Right ventricle myocardium inferior (tissue), 1 donor: ENCODE results near the gene GHRL. TPM values are rescaled to one million over a fixed set of nuclear protein-coding genes. Genes with fewer than 3 reads are reported as not detected.
A peak's percentile ranks its signal among the peaks of the same experiment; 100 is the strongest.

ENCODE experiments used
- ATAC-seq: fragments of 200-7000 bp; cut with Tn5 transposase; one replicate; pipeline ENCODE4 v1.9.1; 2020; ENCODE audit warnings: mild to moderate bottlenecking, moderate library complexity
- DNase-seq: peaks from one replicate; pipeline ENCODE4 v3.0.0; 2021; ENCODE audit errors: missing footprints
- intact Hi-C: fragments of 100-400 bp; cut with DNase I; formaldehyde crosslinking; loops from one replicate; pipeline ENCODE4 v1.11.0; 2022
- total RNA-seq: library from RNA; stranded (reverse); fragmentation: NEBNext Ultra II Directional; extraction: Animal tissue kit (Norgen Biotek cat#: 25700); gene quantifications from one replicate; pipeline ENCODE4 v1.2.1, GENCODE V29; 2021
- donor health status: DM: no; HTN: yes; CAD: no; lungs with severe emphysema.

Gene GHRL
- total RNA-seq, 1 donor from 2014 or later: 0.30 TPM

DNA sequence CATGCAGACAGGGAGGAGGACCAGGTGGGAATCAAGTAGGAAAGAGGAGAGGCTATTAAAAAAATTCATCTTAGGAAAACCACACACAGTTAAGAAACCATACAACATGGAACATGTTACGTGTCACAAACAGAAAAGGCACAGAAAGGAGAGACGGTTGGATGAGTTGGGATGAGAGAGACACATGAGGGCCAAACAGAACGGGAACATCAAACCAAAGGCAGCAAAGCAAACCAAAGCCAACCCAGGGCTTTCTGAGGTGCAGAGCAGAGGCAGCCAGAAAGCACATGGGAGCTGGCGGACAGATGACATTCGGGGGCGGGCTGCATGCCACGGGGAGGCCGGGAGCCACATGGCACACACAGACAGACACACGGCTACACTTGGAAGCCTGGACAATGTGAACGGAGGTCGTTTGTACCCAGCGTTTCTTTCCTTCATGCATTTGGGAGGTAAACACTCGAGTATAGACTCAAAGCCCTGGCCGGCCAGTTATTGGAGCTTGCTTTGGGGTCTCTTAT, 36.8 kb upstream of the GHRL start:
- intact Hi-C loops: no loop called here
- ATAC-seq: no peak
- no peak for DNase-seq

DNA sequence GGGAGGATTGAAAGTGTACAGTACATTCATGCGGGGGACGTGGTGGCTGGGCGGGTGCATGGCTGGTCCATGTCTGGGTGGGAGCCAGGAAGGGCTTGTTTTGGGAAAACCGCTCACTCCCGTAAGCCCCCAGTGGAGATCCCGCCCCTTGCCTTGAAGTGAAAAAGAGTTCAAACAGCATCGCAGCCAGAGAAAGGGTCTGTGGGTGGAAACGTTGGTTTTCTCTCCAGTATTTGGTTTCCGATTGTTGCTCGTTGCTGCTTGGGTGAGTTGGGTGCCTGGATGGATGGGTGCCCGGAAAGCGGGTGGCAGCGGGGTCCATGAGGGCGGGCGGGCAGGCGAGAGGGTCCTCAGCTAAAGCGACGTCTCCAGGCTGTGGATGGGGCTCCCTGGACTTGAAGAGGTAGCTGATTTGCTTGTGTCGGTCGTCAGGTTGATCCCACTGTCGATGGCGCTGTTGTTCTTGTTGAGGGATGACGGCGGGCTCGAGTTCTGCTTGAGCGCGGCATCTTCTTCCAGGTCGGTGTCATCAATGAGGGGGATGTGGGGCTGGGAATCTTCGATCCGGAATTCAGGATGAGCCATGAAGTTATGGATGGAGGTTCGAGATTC, 35.8 kb upstream of the GHRL start:
- DNase-seq (peak; percentile 41), ATAC-seq (no peak)
- intact Hi-C loops: no loop called here

DNA sequence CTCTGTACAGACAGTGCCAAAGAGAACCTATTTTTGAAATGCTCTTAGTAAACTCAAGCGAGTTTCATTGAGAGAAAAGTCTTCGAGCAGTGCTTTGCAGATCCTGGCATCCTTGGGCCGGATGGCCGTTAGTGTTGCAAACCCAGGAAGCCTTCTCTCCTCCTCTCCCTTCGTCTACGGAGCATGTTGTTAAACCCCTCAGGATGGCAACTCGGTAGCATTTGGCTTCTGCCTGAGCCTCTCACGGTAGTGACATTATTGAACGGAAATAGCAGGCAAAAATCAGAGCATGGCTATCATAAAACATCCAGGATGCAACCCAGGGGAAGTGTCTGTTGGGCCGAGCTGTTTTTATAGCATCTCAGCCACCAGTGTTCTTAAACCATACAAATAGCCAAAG, 34.8 kb upstream of the GHRL start:
- DNase-seq (no peak), ATAC-seq (no peak)
- intact Hi-C loops: no loop called here

DNA sequence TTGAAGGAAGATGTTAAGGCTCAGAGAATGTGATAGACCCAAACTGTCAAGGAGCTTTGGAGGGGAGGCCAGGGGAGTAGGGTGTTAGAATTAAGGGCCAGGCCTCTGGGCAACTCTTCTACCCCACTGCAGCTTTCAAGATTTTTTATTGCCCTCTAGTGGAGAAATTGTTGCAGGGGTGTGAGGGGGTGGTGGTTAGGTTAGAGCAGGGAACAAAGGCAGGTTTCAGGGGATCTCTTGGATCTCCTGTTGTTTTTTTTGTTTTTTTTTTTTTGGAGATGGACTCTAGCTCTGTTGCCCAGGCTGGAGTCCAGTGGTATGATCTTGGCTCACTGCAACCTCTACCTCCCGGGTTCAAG, 29.6 kb upstream of the GHRL start:
- no peak for DNase-seq
- no peak for ATAC-seq
- intact Hi-C loops: no loop called here

DNA sequence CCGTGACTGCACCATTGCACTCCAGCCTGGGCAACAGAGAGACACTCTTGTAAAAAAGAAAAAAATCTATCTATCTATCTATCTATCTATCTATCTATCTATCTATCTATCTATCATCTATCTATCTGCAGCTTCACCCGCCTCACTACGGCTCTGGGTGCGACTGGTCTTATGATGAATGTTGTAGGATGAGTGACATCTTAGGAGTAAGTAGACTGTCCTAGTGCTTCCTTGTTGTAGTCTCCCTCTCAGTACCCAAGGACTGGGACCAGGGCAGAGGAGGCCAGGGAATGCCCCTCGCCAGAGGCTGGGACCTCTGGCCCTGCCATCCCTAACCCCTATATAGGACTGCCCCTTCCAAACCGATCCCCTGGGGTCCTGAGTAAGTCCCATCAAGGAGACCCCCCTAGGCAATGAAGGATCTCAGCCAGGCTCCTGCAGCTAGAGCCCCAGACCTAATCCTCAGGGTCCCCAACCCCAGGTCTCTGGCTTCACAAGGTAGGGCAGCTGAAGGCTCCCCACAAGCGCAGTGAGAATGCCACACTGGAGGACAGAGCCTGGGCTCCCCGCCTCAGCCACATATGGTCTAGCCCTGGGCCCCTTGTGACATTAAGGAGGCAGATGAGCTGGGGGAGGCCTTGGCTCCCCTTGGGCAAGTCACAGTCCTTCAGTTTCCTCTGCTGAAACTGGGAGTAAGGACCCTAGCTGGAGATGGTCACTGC, 29.0 kb upstream of the GHRL start:
- DNase-seq (peak; percentile 60), ATAC-seq (no peak)
- intact Hi-C loops: no loop called here

DNA sequence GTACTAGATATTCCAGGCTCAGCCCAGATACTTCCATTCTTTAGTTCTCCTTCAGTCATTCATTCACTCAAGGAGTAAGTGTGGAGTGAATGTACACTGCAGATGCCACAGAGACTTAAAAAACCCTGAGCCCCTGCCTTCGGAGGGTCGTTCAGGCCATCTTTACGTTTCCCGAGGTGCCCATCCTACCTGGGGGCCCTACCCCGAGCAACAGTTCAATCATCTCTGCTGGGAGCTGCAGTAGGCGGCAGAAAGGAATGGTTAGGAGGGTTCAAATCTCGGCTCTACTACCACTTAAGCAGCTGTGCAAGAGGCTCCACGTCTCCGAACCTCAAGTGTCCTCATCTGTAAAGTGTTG, 27.6 kb upstream of the GHRL start:
- ATAC-seq (no peak), DNase-seq (peak; percentile 23)
- intact Hi-C loops: no loop called here

DNA sequence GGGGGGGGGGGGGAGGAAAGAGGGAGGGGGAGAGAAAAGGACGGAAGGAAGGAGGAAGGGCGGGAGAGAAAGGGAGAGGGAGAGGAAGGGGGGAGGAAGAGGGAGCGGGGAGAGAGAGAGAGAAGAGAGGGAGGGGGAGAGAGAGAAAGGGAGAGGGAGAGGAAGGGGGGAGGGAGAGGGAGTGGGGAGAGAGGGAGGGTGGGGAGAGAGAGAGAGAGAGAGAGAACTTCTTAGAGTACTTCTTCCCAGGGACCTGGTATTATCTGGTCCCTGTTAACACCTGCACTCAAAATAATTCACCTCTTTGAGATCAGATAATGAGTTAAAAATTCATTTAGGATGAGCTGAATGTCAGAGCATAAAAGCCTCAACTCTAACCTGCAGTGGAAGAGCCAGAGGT, 27.1 kb upstream of the GHRL start:
- intact Hi-C loops: no loop called here
- DNase-seq (no peak), ATAC-seq (no peak)

DNA sequence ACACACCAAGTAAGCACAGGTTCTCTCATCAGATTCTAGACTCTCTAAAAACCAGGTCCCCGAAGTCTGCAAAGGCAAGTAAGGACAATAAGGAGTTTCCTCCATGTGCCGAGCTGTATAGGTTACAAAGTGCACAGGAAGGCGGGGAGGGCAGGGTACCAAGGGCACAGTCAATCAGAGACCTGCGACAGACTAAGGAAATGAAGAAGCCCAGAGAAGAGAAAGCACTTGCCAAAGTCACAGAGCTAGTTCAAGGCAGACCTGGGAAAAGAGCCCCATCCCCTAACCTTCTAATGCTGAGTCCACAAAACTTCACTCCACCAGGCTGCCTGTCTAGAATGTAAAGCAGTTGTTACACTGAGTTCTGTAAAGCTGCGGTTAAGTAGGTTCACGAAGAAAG, 26.5 kb upstream of the GHRL start:
- ATAC-seq (no peak), DNase-seq (no peak)
- intact Hi-C loops: no loop called here

DNA sequence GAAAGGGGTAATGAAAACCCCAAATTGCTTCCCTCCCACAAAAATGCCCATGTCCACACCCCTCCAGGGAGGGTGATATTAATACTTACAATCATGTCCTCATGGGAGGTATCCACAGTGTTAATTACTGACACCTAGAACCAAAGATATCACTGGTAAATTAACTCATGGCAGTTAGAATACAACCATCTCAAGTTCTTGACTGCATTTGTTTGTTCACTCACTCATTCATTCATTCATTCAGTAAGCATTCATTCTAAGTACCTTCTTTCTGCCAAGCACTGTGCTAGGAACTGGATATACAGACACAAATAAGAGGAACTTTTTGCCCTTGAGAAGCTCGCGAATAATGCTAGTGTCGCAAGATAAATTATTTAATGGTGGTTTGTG, 25.2 kb upstream of the GHRL start:
- ATAC-seq (no peak), DNase-seq (no peak)
- intact Hi-C loops: no loop called here

DNA sequence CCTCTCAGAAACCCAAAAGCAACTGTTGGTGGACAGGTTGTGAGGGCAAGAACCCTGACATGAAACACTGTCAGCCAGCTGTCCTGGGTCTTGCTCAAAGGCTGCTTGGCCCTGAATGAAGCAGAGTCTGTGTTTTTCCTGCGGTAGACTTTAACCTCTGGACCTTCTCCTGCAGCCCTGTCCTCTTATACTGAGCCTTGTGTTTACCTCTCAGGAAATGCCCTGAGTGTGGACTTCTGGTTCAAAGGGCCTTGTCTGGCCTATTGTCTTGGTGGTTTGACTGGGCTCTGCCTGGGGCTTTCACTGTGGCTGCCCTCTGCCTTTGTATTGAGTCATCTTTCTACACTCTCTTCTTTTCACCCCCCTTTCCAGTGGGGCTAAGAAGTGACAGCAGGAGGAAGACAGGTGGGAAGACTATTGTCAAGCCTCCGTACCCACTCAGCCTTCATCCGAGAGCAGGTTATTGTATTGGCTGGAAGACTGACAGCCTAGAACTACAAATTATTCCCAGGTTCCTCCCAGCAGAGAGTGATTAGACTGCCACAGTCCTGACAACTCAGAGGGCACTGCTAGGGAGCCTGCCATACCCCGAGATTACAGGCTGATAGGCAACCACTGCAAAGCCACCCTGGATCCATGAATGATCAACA, 24.7 kb upstream of the GHRL start:
- DNase-seq (no peak), ATAC-seq (no peak)
- intact Hi-C loops: no loop called here

DNA sequence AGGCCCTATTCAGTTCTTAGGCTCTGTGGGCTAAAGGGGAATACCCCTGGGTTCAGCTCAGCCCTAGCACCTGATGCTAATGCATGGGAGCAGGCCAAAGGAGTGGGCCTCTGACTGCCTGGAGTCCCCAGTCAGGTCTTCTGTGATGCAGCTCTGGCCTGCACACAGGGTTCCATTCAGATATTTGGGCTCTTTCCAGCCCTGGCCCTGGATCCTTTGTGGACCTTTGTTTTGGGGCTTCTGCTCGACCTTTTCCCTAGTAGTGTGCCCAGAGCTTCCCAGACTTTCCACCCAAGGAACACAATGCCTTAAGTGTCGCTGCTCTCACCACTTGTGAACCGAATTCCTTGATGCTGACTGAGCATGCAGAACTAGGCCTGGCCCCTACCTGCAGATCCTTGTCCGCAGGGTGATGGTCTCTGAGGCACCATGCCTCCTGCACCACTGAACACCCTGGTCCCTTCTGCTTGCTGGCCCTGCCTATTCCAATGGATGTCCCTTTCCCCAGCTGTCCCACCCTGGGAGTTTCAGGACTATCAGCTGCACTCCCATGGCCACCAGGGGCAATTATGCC, 23.1 kb upstream of the GHRL start:
- DNase-seq (no peak), ATAC-seq (no peak)
- intact Hi-C loops: no loop called here

DNA sequence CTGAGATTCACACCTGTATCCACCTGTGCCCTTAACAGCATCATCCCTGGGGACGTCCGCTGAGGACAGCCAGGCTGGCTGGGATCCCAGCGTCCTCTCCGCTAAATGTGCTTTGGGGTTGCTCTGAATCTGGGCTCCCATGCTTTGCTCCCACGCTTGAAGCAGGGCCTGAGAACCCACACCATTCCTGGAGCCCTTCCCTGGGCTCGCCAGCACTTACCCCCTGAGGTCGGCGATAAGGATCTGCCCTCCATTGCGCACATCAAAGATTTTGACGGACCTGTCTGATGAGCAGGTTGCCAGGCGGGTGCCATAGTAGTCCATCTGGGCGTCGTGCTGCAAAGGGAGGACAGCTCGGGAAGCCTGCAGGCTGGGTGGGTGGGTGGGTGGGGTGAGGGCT, 22.4 kb upstream of the GHRL start:
- intact Hi-C loops: no loop called here
- no peak for ATAC-seq
- DNase-seq: no peak

DNA sequence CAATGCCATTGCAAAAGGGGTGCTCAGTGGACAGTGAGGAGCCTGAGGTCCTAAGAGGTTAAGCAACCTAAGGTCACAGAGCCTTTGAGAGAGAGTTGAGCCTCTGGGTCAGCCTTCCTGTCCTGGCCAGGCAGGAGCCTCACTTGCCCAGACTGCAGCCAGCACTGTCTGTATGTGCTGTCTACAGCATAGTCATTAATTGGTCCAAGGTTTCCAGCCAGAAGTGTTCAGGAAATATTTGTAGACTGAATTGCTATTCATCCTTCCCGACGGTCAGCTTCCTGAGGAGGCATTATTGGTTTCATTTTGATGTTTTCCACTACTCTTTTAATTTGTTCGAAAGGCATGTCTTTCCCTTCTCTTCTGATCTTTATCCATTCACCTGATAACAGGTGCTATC, 20.1 kb upstream of the GHRL start:
- intact Hi-C loops: no loop called here
- peak; percentile 15 for ATAC-seq
- DNase-seq: no peak

DNA sequence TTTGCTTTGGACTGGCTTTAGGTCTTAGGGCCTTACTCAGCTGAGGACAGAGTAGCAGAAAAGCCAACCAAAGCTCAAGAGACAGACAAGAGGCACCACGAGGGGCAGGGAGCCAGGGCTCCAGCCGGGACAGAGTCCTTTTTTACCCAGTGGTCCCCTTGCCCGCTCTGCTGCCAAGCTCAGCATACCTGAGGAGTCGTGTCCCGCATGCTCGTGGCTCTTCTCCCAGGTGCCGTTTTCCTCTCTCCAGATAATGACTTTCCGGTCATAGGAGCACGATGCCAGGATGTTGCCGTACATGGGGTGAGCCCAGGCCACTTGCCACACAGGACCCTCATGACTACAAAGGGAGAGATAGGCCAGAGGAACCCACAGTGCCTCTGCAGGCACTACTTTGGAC, 19.6 kb upstream of the GHRL start:
- intact Hi-C loops: no loop called here
- DNase-seq: peak; percentile 53
- peak; percentile 12 for ATAC-seq

DNA sequence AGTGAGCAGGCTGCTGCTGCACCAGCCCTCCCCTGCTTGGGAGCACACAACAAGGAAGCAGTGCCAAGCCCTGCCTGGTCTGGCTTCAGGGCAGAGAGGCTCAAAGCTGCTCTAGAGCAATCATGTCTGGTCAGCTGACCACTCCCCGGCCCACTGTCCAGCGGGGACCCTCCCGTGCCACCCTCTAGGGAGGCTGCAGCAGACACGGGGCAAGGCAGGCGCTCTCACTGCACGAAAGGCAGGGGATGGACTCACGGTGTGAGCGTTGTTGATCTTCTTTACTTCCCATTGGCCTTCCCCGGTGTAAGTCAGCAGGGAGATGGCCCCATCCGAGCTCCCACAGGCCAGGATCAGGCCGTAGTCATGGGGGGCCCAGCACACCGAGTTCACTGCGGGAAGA, 19.0 kb upstream of the GHRL start:
- ATAC-seq: no peak

DNA sequence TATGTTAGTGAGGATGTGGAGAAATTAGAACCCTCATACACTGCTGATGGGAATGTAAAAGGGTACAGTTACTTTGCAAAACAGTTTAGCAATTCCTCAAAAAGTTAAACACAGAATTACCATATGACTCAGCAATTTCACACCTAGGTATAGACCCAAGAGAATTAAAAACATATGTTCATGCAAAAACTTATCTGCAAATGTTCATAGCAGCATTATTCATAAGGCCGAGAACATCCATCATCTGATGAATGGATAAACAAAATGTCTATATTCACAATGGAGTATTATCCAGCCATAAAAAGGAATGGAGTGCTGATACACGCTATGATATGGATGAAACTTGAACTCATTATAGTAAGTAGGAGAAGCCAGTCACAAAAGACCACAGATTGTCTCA, 17.8 kb upstream of the GHRL start:
- DNase-seq: no peak
- ATAC-seq: no peak
- intact Hi-C loops: no loop called here

More for the DNA sequence above, 19.0 kb upstream of the GHRL start:
- intact Hi-C loops: no loop called here
- no peak for DNase-seq

DNA sequence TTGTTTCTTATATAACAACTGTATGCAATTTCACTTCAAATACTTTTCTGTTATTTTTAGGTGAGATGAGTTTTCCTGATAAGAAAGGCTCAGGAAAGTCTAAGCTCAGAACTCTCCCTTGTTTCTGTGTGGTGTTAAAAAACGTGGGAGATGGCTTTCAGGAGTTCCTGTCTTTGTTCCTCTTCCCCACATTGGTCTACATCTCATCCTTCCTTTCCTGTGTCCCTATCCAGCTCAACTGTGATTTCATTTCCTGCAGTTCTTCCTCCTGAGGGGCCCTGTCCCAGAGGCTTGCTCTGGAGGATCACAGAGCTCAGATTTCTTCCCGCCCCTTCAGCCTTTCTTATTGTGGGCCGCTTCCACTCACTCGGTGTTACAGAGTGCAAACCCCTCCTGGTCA, 17.0 kb upstream of the GHRL start:
- ATAC-seq: no peak
- peak; percentile 32 for DNase-seq
- intact Hi-C loops: no loop called here

DNA sequence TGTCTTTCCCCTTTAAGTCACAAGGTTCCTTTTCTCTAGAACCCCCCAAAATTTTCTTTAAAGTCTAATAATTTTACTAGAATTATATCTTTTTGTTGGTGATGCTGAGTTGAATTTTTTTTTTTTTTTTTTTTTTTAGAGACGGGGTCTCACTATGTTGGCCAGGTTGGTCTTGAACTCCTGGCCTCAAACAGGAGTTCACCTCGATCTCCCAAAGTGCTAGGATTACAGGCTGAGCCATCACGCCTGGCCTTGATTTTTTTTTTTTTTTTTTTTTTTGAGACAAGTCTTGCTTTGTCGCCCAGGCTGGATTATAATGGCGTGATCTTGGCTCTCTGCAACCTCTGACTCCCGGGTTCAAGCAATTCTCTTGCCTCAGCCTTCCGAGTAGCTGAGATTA, 15.9 kb upstream of the GHRL start:
- DNase-seq (no peak), ATAC-seq (no peak)
- intact Hi-C loops: no loop called here

DNA sequence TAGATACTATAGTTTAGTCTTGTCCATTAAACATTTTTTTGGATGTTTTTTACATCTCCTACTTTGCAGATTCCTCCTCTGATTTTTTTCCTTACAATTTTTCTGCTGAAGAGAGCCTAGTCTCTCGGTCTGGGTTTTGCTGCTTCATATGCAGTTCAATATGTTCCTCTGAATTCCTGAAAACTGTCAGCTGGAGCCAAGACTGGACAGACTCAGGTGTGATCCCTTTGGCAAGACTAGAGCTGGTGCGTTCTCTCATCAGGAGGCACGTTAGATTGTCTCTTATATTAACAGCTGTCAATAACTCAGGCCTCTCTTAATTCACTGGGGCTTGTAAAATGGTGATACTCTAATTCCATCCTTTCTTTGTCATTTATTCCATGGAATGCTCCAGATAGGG, 13.4 kb upstream of the GHRL start:
- no peak for DNase-seq
- no peak for ATAC-seq
- intact Hi-C loops: no loop called here

DNA sequence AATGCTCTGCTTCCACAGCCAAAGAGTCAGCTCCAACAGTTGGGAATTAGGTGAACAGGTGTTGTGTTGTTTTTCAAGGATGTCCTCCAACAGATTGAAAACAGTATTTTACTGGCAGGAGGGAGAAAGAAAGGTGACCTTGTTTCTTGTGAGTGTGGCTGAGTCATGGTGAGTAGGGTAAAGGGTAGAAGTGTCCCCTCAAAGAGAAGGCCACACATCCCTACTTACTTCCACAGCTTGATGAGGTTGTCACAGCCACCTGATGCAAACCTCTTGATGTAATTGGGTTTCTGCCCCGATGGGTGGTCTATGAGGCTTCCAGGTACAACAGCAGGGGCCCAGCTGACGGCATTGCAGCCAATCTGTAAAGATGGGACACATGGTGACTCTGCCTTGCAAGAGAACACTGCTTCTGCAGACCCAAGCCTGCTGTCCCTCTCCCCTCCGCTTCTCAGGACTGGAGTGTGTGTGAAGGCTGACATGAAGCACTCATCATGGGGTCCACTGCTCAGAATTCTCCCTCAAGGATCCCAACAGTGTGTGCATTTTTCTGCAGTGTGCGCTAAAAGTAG, 12.7 kb upstream of the GHRL start:
- intact Hi-C loops: no loop called here
- ATAC-seq (no peak), DNase-seq (no peak)
